GM12891 (cell line): Measurements from ENCODE around the gene POMC. TPM values are rescaled to one million over a fixed set of nuclear protein-coding genes. Genes with fewer than 3 reads are reported as not detected.
"Not testable (repeated sequence)": the region's sequence is repeated elsewhere in the genome, so short reads cannot be mapped to it uniquely, and the experiment has no call there.

Source experiments
- DNase-seq: peaks from one replicate; pipeline ENCODE4 v3.0.0; 2011; ENCODE audit warnings: low spot score; ENCODE audit not compliant: insufficient read length
- FAIRE-seq: peaks from 2 replicates; lab custom pipeline; 2011; peaks lifted over from hg19 to GRCh38; lab: Jason Lieb, UNC
- PAX5 ChIP-seq: IDR thresholded peaks from 2 replicates; pipeline ENCODE4 v1.6.1; 2011; ENCODE audit warnings: low read length, moderate library complexity, mild to moderate bottlenecking; ENCODE audit not compliant: insufficient read depth, severe bottlenecking
- POLR2A ChIP-seq: IDR thresholded peaks from 2 replicates; pipeline ENCODE4 v1.6.1; 2011; ENCODE audit warnings: low read depth, low read length, control low read depth
- POLR2AphosphoS5 ChIP-seq: IDR thresholded peaks from 2 replicates; pipeline ENCODE4 v1.6.1; 2011; ENCODE audit warnings: low read depth, low read length, control low read depth
- POU2F2 ChIP-seq: IDR thresholded peaks from 2 replicates; pipeline ENCODE4 v1.6.1; 2011; ENCODE audit warnings: low read depth, mild to moderate bottlenecking, control low read depth, low read length, moderate library complexity
- SPI1 ChIP-seq: IDR thresholded peaks from 2 replicates; pipeline ENCODE4 v1.6.1; 2011; ENCODE audit warnings: low read depth, low read length, control low read depth
- TAF1 ChIP-seq: IDR thresholded peaks from 2 replicates; pipeline ENCODE4 v1.6.1; 2011; ENCODE audit warnings: low read depth, low read length, control low read depth
- polyA plus RNA-seq: library from polyadenylated mRNA; unstranded; fragments of >200 nt; gene quantifications from one replicate; pipeline ENCODE4 v1.2.1, GENCODE V29; 2012; ENCODE audit warnings: low read depth, missing spikeins, inconsistent platforms; ENCODE audit not compliant: missing spikeins

The POMC gene
- 11.1 TPM for polyA plus RNA-seq

DNA sequence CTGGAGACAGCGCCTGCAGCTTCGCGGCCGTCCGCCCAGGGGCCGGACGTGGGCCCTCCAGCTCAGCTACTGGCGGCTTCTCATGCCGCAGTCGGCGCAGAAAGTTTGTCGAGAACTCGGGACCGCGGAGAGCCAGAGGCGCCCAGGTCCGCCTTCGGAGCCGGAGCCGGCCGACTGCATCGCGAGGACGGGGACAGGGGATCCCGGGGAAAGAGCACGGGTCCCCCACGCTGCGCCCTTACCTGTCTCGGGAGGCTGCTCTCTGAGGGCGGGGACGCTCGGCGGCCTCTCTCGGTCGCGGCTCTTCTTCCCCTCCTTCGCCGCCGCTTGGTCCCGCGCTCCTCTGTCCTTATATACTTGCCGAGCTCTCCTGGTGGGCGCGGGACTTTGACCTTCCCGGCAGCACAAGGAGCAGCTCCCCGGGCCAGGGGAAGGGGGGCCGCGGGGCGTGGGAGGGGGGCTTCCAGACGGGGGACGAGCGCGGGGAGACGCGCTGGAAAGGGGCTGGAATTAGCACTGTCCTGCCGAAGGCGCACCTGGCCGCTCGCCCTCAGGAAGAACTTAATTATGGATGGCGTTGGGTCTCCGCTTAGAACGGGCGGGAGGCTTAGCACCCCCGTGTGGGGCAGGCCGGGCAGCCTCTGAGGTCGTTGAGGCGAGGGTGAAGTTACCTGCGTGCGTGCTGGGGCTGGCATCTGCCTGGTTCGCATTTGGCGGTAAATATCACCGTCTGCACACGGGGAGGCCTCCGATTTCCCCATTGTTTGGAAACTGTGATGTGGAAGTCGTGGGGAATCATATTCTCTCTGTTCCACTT, at the start of gene POMC:
Gene POMC, minus strand, starts transcription at position 325 of the 817 bp plus-strand sequence. CDS start 3,808 bp downstream, outside the sequence.
- TF ChIP-seq POLR2AphosphoS5 (no peak), PAX5 (no peak), POLR2A (no peak)
- DNase-seq = peak; percentile 49
- peak; percentile 33 for FAIRE-seq

DNA sequence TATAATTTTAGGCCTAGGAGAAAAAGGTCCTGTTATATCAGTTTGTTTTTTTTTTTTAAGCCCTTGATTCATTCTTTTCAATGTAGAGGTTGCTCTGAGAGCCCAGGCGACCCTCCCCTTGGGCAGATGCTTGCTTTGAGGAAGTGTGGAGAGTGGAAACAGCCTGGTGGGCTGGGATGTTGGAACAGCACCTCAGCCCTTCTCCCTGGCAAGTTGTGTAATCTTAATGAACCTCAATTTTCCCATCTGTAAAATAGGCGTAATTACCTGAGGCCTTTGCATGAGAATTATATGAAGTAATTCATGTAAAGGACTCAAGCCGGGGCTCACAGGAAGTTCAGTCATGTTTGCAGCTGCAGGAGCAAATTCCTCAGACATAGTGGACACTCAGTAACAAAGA, 49.7 kb upstream of the POMC start:
- no peak for FAIRE-seq
- DNase-seq = no peak
- TF ChIP-seq PAX5 (no peak), POU2F2 (no peak), SPI1 (no peak), POLR2AphosphoS5 (no peak), TAF1 (no peak), POLR2A (no peak)

DNA sequence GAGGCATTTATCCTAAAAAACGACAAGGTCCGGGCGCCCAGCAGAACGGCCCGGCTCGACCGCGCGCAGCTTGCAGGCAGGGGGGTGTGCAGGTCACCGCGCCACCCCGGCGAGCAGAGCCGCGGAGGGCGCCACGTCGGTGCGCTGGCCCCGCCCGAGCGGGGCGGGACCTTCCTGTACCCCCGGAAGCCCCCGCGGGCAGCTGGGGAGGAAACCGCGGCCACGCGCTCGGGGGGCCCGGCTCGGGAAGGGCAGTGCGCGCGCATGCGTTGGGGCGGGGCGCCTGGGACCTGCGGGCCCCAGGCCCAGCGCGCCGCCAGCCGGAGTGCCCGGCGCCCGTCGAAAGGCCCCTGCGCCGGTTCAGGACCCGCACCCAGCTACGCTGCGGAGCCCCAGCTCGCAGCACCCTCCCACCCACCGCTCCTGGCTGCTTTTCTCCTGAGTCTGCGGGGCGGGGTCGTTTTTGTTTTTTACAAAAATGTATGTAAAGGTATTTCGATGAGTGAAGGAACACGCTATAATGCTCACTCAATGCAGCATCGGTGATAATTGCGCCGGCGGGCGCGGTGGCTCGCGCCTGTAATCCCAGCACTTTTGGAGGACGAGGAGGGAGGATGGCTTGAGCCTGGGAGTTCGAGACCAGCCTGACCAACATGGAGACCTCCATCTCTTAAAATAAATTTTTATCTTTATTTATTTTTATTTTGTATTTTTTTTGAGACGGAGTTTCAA, 47.7 kb upstream of the POMC start:
- DNase-seq (peak; percentile 89), FAIRE-seq (peak; percentile 92)
- TF ChIP-seq SPI1 = no peak
- TF ChIP-seq POU2F2 = peak; percentile 40; the same call in 1 of the 2 replicates
- TF ChIP-seq POLR2A = peak; percentile 70
- TF ChIP-seq PAX5 = peak; percentile 19
- no peak for TF ChIP-seq POLR2AphosphoS5
- TF ChIP-seq TAF1 = no peak

DNA sequence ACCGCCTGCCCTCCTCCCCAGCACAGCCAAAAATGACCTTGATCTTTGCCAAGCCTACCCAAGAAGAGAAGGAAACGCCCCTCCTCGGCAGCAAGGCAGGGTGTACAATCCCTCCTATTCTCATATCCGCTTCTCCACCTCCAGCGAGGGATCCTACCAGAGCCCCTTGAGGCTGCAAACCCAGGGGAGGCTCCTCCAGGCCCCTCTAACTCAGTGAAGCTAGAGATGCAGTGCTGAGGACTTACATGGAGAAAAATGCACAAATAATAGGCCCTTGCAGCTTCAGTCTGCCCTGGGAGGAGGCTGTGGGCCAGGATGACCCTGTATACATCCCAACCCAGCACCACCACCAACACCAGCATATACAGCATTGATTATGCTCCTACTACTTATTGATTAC, 46.9 kb upstream of the POMC start:
- FAIRE-seq (peak; percentile 57), DNase-seq (no peak)
- TF ChIP-seq POU2F2 (no peak), TAF1 (no peak), POLR2A (no peak), PAX5 (no peak)

DNA sequence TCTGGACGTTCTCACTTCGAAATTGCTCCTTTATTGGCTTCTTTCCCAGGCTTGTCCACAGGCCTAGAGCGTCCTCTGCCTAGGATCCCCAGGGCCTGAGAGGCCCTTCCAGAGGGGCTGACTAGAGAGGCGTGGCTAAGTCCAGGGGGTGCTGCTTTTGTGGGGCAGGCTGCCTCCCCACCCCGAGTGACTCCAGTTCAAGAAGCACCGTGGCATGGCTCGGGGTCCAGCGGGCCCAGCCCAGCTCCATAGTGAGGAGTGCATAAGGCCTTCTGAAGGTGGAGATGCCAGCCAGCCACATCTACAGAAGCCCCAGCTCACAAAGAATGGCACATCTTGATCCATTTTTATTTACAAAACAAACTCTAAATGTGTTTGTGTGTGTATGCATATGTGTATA, 44.8 kb upstream of the POMC start:
- FAIRE-seq (no peak), DNase-seq (no peak)
- TF ChIP-seq POLR2A = no peak

DNA sequence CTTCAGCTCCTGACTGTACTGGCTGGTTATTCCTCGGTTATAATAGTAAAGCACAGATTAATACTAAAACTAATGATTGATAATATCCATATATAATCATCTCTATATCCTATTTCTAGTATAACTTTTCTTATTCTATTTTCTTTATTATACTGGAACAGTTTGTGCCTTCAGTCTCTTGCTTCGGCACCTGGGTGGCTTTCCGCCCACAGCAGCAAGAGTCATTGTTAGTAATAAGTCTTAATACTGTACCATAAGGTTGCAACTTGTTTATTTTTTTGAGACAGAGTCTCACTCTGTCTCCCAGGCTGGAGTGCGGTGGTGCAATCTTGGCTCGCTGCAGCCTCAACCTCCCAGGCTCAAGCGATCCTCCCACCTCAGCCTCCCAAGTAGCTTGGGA, 42.5 kb upstream of the POMC start:
- DNase-seq, FAIRE-seq: not testable (repeated sequence)

DNA sequence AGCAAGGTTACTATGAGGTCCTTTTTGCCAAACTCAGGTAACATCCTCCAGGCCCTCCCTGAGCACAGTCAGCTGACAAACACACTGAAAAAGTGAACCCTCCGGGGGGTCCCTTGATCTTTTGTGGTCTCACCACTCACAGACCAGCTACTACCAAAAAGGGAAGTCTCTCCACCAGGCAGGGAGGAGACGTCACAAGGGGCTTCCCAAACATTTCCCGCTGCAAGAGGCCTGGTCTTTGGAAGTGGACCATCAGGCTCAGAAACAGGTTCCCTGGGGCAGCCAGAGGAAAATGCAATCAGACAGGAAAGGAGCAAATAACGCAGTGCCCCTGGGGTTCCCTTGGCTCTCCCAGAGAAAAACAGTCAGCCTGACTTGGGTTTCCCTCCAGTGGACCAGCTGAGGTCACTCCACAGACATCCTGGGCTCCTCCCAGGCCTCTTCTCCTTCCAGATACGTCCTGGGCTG, 38.7 kb upstream of the POMC start:
- no peak for FAIRE-seq
- DNase-seq = no peak
- TF ChIP-seq SPI1 (peak; percentile 91), TAF1 (no peak)

DNA sequence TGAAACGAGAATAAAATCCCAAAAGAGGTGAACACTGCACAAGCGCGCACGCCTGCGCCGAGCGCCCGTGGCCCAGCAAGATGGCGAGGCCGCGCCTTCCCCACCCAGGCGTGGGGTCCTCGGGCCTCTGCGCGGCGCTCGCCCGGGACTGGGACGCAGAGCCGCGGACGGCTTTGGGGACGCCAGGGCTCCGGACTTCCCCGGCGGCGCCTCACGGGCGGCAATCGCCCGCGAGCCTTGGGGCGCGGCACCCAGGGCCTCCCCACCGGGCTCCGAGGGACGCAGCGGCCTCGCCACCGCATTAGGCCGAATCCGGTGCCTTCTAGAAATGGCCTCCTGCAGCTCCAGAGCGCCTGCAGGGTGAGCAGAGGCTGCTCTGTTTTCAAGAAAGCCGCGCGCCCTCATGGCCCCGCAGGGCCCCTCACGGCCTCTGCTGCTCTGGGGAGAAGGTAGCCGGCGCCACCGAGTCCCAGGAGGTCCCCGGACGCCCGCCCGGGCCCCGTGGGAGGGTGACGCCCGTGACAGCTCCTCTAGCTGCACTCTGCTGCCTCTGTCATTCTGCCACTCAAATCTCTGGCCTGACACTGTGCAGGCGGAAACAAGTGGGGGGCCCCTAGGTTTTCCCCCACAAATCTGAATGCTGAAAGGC, 35.9 kb upstream of the POMC start:
- TF ChIP-seq PAX5 (no peak), POLR2AphosphoS5 (0 out of 2 replicates have a peak, but pooled peaks have one; percentile 16)
- FAIRE-seq = peak; percentile 63
- DNase-seq = peak; percentile 61

DNA sequence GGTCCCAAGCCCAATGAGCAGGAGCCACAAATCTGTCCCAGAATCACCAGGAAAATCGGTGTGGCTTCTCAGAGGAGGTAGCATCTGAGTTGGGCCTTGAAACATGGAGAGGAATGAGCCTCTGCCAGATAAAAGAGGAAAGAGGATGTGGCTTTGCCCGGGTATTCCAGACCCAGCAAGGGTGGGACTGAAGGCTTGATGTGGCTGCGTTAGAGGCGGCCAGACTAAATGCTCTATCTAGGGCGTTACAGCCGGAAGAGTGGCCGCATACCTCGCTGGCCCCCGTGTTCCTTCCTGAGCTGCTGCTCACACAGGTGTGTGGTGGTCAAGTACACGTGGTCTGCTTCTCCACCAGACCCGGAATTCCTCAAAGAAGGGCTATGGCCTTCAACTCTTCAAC, 33.9 kb upstream of the POMC start:
- FAIRE-seq = peak; percentile 62
- no peak for DNase-seq
- TF ChIP-seq POLR2A = no peak
- TF ChIP-seq TAF1 = no peak
- TF ChIP-seq POLR2AphosphoS5 = no peak
- TF ChIP-seq POU2F2 = no peak
- TF ChIP-seq SPI1 = no peak
- TF ChIP-seq PAX5 = no peak

DNA sequence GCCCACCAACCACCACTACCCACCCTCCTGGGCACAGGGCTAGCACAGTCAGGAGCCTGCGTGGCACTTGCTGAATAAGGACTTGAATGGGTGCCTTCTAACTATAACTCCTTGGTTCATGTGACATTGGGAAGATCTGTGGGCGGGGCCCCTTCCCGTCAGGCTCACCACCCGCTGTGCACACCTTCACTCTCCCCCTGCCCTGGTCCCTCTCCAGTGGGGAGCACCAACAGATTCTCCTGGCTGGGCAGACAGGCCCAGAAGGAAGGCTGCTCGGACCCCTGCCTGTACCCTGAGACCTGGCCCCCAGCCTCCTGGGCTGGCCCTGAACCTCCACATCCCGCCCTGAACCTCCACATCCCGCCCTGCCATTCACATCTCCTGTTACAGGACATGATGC, 33.4 kb upstream of the POMC start:
- DNase-seq = no peak
- TF ChIP-seq SPI1 (no peak), POU2F2 (no peak), TAF1 (no peak), PAX5 (no peak), POLR2A (no peak), POLR2AphosphoS5 (no peak)
- FAIRE-seq = no peak
